Renal cortex interstitium (tissue), 11 donors: ENCODE data around the gene THAP4. TPM values are rescaled to one million over a fixed set of nuclear protein-coding genes. Genes with fewer than 3 reads are reported as not detected.
"Not testable (repeated sequence)": the region's sequence is repeated elsewhere in the genome, so short reads cannot be mapped to it uniquely, and the experiment has no call there.

Experiments
- DNase-seq, 11 donors: peaks; one replicate each; pipeline ENCODE4 v3.0.0-alpha.2; 2013; ENCODE audit warnings: low read depth in 9 of 11, low spot score in 4 of 11; ENCODE audit errors: extremely low read depth in 1 of 11
- polyA plus RNA-seq, 3 donors: library from polyadenylated mRNA; unstranded; fragments of 120-200 nt; gene quantifications; one replicate each; pipeline ENCODE4 v1.2.1, GENCODE V29; 2013; ENCODE audit not compliant: insufficient read length in 3 of 3

The THAP4 gene
- polyA plus RNA-seq, 3 donors = 53.5 to 65.8 (median 59.3) TPM

GRCh38 chr2:241601841-241602240 is 35.1 kb downstream of the THAP4 start:
- DNase-seq = no peak

GRCh38 chr2:241599615-241600014 is 37.3 kb downstream of the THAP4 start:
- DNase-seq = no peak

- no peak for DNase-seq
Measured at GRCh38 chr2:241598487-241598886, 38.5 kb downstream of the THAP4 start.

GRCh38 chr2:241598061-241598460 is 38.9 kb downstream of the THAP4 start:
- no peak for DNase-seq

GRCh38 chr2:241597561-241597960 is 39.4 kb downstream of the THAP4 start:
- no peak for DNase-seq

- DNase-seq = no peak
Measured at GRCh38 chr2:241595600-241596140, 41.3 kb downstream of the THAP4 start.

GRCh38 chr2:241593271-241593670 is 43.7 kb downstream of the THAP4 start:
- DNase-seq = no peak

GRCh38 chr2:241592126-241592845 is 44.7 kb downstream of the THAP4 start:
- no peak for DNase-seq

- not testable (repeated sequence) for DNase-seq
Measured at GRCh38 chr2:241590496-241591455, 46.2 kb downstream of the THAP4 start.

- DNase-seq = not testable (repeated sequence)
Measured at GRCh38 chr2:241589863-241590262, 47.1 kb downstream of the THAP4 start.

GRCh38 chr2:241586564-241587264 is 50.2 kb downstream of the THAP4 start:
- no peak for DNase-seq

GRCh38 chr2:241584436-241584835 is 52.5 kb downstream of the THAP4 start:
- no peak for DNase-seq

- DNase-seq = no peak
Measured at GRCh38 chr2:241582806-241583205, 54.2 kb downstream of the THAP4 start.

- DNase-seq = no peak
Measured at GRCh38 chr2:241582328-241582727, 54.6 kb downstream of the THAP4 start.

GRCh38 chr2:241579281-241579680 is 57.7 kb downstream of the THAP4 start:
- DNase-seq = no peak

- DNase-seq = no peak
Measured at GRCh38 chr2:241577413-241578122, 59.4 kb downstream of the THAP4 start.

- no peak for DNase-seq
Measured at GRCh38 chr2:241576293-241576654, 60.7 kb downstream of the THAP4 start.

- no peak for DNase-seq
Measured at GRCh38 chr2:241575624-241576292, 61.2 kb downstream of the THAP4 start.
